HepG2 (cell line): ENCODE measurements around the gene RNF213. TPM values are rescaled to one million over a fixed set of nuclear protein-coding genes. Genes with fewer than 3 reads are reported as not detected.

ENCODE experiments used
- CBX2 ChIP-seq, 2 experiments: fragments of 200-600 bp in 1 of 2; sonication (generic); formaldehyde crosslinking in 1 of 2; IDR thresholded peaks; 2 replicates each; pipeline versions ENCODE4 v1.7.0 to v1.8.1; 2018 to 2022; ENCODE audit warnings: low read depth in 2 of 2, low read length in 1 of 2, mild to moderate bottlenecking in 1 of 2, missing genetic modification reagents in 1 of 2
- CHCHD3 ChIP-seq: sonication (generic); formaldehyde crosslinking; IDR thresholded peaks from 2 replicates; pipeline ENCODE4 v1.8.0; 2022; ENCODE audit warnings: mild to moderate bottlenecking, missing genetic modification reagents, moderate library complexity
- E2F1 ChIP-seq: sonication (generic); formaldehyde crosslinking; IDR thresholded peaks from 2 replicates; pipeline ENCODE4 v1.5.0; 2020; ENCODE audit warnings: missing genetic modification reagents
- GABPB1 ChIP-seq: IDR thresholded peaks from 2 replicates; pipeline ENCODE4 v1.6.1; 2016; ENCODE audit warnings: mild to moderate bottlenecking, missing genetic modification reagents, moderate library complexity, missing compliant biosample characterization
- GATAD2A ChIP-seq: IDR thresholded peaks from 2 replicates; pipeline ENCODE4 v1.6.1; 2016
- GTF2F1 ChIP-seq: fragments of 150-350 bp; IDR thresholded peaks from 2 replicates; pipeline ENCODE4 v1.6.1; 2014; ENCODE audit warnings: low read length
- HNRNPLL ChIP-seq: fragments of 200-400 bp; formaldehyde crosslinking; IDR thresholded peaks from 2 replicates; pipeline ENCODE4 v1.6.1; 2017; ENCODE audit warnings: mild to moderate bottlenecking, low read depth, low read length; ENCODE audit not compliant: poor library complexity, severe bottlenecking
- JUN ChIP-seq: sonication (generic); formaldehyde crosslinking; IDR thresholded peaks from 2 replicates; pipeline ENCODE4 v1.4.0; 2020; ENCODE audit warnings: mild to moderate bottlenecking, missing genetic modification reagents
- KDM1A ChIP-seq: IDR thresholded peaks from 2 replicates; pipeline ENCODE4 v1.6.1; 2016; ENCODE audit warnings: missing compliant biosample characterization
- MED1 ChIP-seq: sonication (generic); formaldehyde crosslinking; IDR thresholded peaks from 2 replicates; pipeline ENCODE4 v1.4.0; 2020; ENCODE audit warnings: missing genetic modification reagents
- MIER2 ChIP-seq: IDR thresholded peaks from 2 replicates; pipeline ENCODE4 v1.6.1; 2016; ENCODE audit warnings: missing biosample characterization, missing genetic modification reagents
- MTA3 ChIP-seq: sonication (generic); formaldehyde crosslinking; IDR thresholded peaks from 2 replicates; pipeline ENCODE4 v1.4.0; 2020; ENCODE audit warnings: missing genetic modification reagents
- MXD1 ChIP-seq: sonication (generic); formaldehyde crosslinking; IDR thresholded peaks from 2 replicates; pipeline ENCODE4 v1.4.0; 2020; ENCODE audit warnings: mild to moderate bottlenecking, missing genetic modification reagents
- NAIF1 ChIP-seq: sonication (generic); formaldehyde crosslinking; IDR thresholded peaks from 2 replicates; pipeline ENCODE4 v1.5.0; 2020; ENCODE audit warnings: mild to moderate bottlenecking, missing genetic modification reagents, borderline replicate concordance
- NFE2L1 ChIP-seq: sonication (generic); formaldehyde crosslinking; IDR thresholded peaks from 2 replicates; pipeline ENCODE4 v1.4.0; 2020; ENCODE audit warnings: missing genetic modification reagents, mild to moderate bottlenecking, borderline replicate concordance
- RERE ChIP-seq: IDR thresholded peaks from 2 replicates; pipeline ENCODE4 v1.6.1; 2016; ENCODE audit warnings: low read depth, missing genetic modification reagents, missing compliant biosample characterization
- YY1 ChIP-seq: IDR thresholded peaks from 2 replicates; pipeline ENCODE4 v1.6.1; 2011; ENCODE audit warnings: low read length, low read depth, moderate library complexity, mild to moderate bottlenecking; ENCODE audit not compliant: insufficient read depth, insufficient replicate concordance
- ZHX1 ChIP-seq: sonication (generic); formaldehyde crosslinking; IDR thresholded peaks from 2 replicates; pipeline ENCODE4 v1.8.1; 2022; ENCODE audit warnings: low read depth, mild to moderate bottlenecking, missing genetic modification reagents
- ZNF234 ChIP-seq: sonication (generic); formaldehyde crosslinking; conservative IDR thresholded peaks from 2 replicates; pipeline ENCODE4 v1.5.1; 2020; ENCODE audit warnings: mild to moderate bottlenecking, missing genetic modification reagents
- ZNF773 ChIP-seq: sonication (generic); formaldehyde crosslinking; IDR thresholded peaks from 2 replicates; pipeline ENCODE4 v1.4.0; 2020; ENCODE audit warnings: missing genetic modification reagents, borderline replicate concordance
- ZNF788 ChIP-seq: sonication (generic); formaldehyde crosslinking; IDR thresholded peaks from 2 replicates; pipeline ENCODE4 v1.5.0; 2020; ENCODE audit warnings: mild to moderate bottlenecking, missing genetic modification reagents, borderline replicate concordance
- polyA plus RNA-seq, 8 experiments: library from polyadenylated mRNA; depleted of rRNA in 3 of 8; stranded (reverse) in 7 of 8; unstranded in 1 of 8; fragments of >200 nt; fragmentation: Illumina TruSeq in 4 of 8; extraction: Trizol in 4 of 8; gene quantifications; 2 replicates each; pipeline versions ENCODE4 v1.2.1 to v1.2.3, GENCODE V29; 2011 to 2016; ENCODE audit warnings: low read depth in 4 of 8, missing spikeins in 1 of 8, mixed read lengths in 1 of 8; ENCODE audit not compliant: insufficient read depth in 1 of 8
- total RNA-seq, 5 experiments: library from RNA; depleted of rRNA; stranded (reverse); fragments of >200 nt; fragmentation: Illumina TruSeq; extraction: Trizol; gene quantifications; 2 replicates each; pipeline ENCODE4 v1.2.3, GENCODE V29; 2016; ENCODE audit warnings: low read depth in 1 of 5

The RNF213 gene
- total and polyA plus RNA-seq, 2 of the 13 experiments (the other 11 are each of a cell fraction or from before 2014, with no cell fraction given) = 38.6 to 38.7 TPM

GRCh38 chr17:80426671-80427326 lies 166.1 kb downstream of the RNF213 start (continued):
- no peak for TF ChIP-seq RERE
- no peak for TF ChIP-seq CBX2 (IDR thresholded peaks at IDR 0.05; ENCODE audit: low read depth, low read length)
- no peak for TF ChIP-seq CBX2 (CRISPR knock-in tag; IDR thresholded peaks at IDR 0.05; ENCODE audit: low read depth)
- peak; percentile 65 for TF ChIP-seq YY1
- no peak for TF ChIP-seq CHCHD3 (CRISPR knock-in tag)
- TF ChIP-seq GATAD2A = peak; percentile 47; the same call in 1 of the 2 replicates
- peak; percentile 25 for TF ChIP-seq HNRNPLL
- no peak for TF ChIP-seq KDM1A (CRISPR knock-in tag)
- TF ChIP-seq MED1 (CRISPR knock-in tag) = 0 out of 2 replicates have a peak, but pooled peaks have one; percentile 28
- TF ChIP-seq MXD1 (CRISPR knock-in tag) = no peak
- TF ChIP-seq ZHX1 = no peak
- TF ChIP-seq E2F1 (CRISPR knock-in tag) = no peak
- peak; percentile 81 for TF ChIP-seq GABPB1
- peak; percentile 72; the same call in 1 of the 2 replicates for TF ChIP-seq MIER2 (CRISPR knock-in tag)
- no peak for TF ChIP-seq ZNF234 (CRISPR knock-in tag)
- no peak for TF ChIP-seq NFE2L1 (CRISPR knock-in tag)
- no peak for TF ChIP-seq MTA3 (CRISPR knock-in tag)
- no peak for TF ChIP-seq JUN (CRISPR knock-in tag)
- no peak for TF ChIP-seq NAIF1
- no peak for TF ChIP-seq GTF2F1
- no peak for TF ChIP-seq ZNF773 (CRISPR knock-in tag)
- peak; percentile 70 for TF ChIP-seq ZNF788 (CRISPR knock-in tag)
